ENCODE measurements around the gene NEDD4L.

The NEDD4L gene

GRCh38 chr18:58093311-58093803 lies 49.3 kb downstream of the NEDD4L start:
- DNase-seq (ENCODE audit: low spot score): no peak

GRCh38 chr18:58095222-58095621 lies 51.2 kb downstream of the NEDD4L start:
- no peak for DNase-seq (ENCODE audit: low spot score)

- no peak for DNase-seq (ENCODE audit: low spot score)
Observed at GRCh38 chr18:58095655-58096054, 51.6 kb downstream of the NEDD4L start.

GRCh38 chr18:58096658-58097057 lies 52.6 kb downstream of the NEDD4L start:
- no peak for DNase-seq (ENCODE audit: low spot score)

GRCh38 chr18:58097121-58097906 lies 53.3 kb downstream of the NEDD4L start:
- DNase-seq (ENCODE audit: low spot score): peak; percentile 34

GRCh38 chr18:58097907-58098166 lies 53.8 kb downstream of the NEDD4L start:
- DNase-seq (ENCODE audit: low spot score): no peak

GRCh38 chr18:58098706-58099105 lies 54.7 kb downstream of the NEDD4L start:
- DNase-seq (ENCODE audit: low spot score): no peak

- no peak for DNase-seq (ENCODE audit: low spot score)
Observed at GRCh38 chr18:58100154-58100553, 56.1 kb downstream of the NEDD4L start.

- no peak for DNase-seq (ENCODE audit: low spot score)
Observed at GRCh38 chr18:58101291-58101794, 57.3 kb downstream of the NEDD4L start.

- no peak for DNase-seq (ENCODE audit: low spot score)
Observed at GRCh38 chr18:58102018-58102417, 58.0 kb downstream of the NEDD4L start.

GRCh38 chr18:58102875-58103274 lies 58.8 kb downstream of the NEDD4L start:
- no peak for DNase-seq (ENCODE audit: low spot score)

GRCh38 chr18:58103339-58103985 lies 59.4 kb downstream of the NEDD4L start:
- DNase-seq (ENCODE audit: low spot score): peak; percentile 38

GRCh38 chr18:58104096-58104495 lies 60.1 kb downstream of the NEDD4L start:
- peak; percentile 53 for DNase-seq (ENCODE audit: low spot score)

- no peak for DNase-seq (ENCODE audit: low spot score)
Observed at GRCh38 chr18:58105206-58105887, 61.3 kb downstream of the NEDD4L start.

- DNase-seq (ENCODE audit: low spot score): no peak
Observed at GRCh38 chr18:58105888-58106260, 61.8 kb downstream of the NEDD4L start.

- DNase-seq (ENCODE audit: low spot score): no peak
Observed at GRCh38 chr18:58106289-58107070, 62.5 kb downstream of the NEDD4L start.

- no peak for DNase-seq (ENCODE audit: low spot score)
Observed at GRCh38 chr18:58109256-58109655, 65.2 kb downstream of the NEDD4L start.

- DNase-seq (ENCODE audit: low spot score): no peak
Observed at GRCh38 chr18:58110398-58110797, 66.4 kb downstream of the NEDD4L start.

- no peak for DNase-seq (ENCODE audit: low spot score)
Observed at GRCh38 chr18:58112174-58112573, 68.1 kb downstream of the NEDD4L start.

GRCh38 chr18:58113337-58113736 lies 69.3 kb downstream of the NEDD4L start:
- DNase-seq (ENCODE audit: low spot score): peak; percentile 60

GRCh38 chr18:58114766-58115165 lies 70.7 kb downstream of the NEDD4L start:
- no peak for DNase-seq (ENCODE audit: low spot score)

GRCh38 chr18:58116818-58117217 lies 72.8 kb downstream of the NEDD4L start:
- no peak for DNase-seq (ENCODE audit: low spot score)
